ENCODE data around the gene TP73.

The TP73 gene

GRCh38 chr1:3740752-3741151 lies 88.4 kb downstream of the TP73 start:
- TF ChIP-seq SIN3A (IDR thresholded peaks at IDR 0.05; ENCODE audit: borderline replicate concordance, insufficient read depth, low read length): no peak
- TF ChIP-seq FOXP2 (optimal IDR thresholded peaks at IDR 0.05; ENCODE audit: borderline replicate concordance, extremely low read depth, extremely low read length, insufficient read depth): no peak
- no peak for TF ChIP-seq TAF1 (IDR thresholded peaks at IDR 0.05; ENCODE audit: borderline replicate concordance, insufficient read depth, low read length)
- TF ChIP-seq POLR2AphosphoS5 (IDR thresholded peaks at IDR 0.05; ENCODE audit: low read depth, low read length): no peak
- TF ChIP-seq, protein P1, sequence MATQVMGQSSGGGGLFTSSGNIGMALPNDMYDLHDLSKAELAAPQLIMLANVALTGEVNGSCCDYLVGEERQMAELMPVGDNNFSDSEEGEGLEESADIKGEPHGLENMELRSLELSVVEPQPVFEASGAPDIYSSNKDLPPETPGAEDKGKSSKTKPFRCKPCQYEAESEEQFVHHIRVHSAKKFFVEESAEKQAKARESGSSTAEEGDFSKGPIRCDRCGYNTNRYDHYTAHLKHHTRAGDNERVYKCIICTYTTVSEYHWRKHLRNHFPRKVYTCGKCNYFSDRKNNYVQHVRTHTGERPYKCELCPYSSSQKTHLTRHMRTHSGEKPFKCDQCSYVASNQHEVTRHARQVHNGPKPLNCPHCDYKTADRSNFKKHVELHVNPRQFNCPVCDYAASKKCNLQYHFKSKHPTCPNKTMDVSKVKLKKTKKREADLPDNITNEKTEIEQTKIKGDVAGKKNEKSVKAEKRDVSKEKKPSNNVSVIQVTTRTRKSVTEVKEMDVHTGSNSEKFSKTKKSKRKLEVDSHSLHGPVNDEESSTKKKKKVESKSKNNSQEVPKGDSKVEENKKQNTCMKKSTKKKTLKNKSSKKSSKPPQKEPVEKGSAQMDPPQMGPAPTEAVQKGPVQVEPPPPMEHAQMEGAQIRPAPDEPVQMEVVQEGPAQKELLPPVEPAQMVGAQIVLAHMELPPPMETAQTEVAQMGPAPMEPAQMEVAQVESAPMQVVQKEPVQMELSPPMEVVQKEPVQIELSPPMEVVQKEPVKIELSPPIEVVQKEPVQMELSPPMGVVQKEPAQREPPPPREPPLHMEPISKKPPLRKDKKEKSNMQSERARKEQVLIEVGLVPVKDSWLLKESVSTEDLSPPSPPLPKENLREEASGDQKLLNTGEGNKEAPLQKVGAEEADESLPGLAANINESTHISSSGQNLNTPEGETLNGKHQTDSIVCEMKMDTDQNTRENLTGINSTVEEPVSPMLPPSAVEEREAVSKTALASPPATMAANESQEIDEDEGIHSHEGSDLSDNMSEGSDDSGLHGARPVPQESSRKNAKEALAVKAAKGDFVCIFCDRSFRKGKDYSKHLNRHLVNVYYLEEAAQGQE (IDR thresholded peaks at IDR 0.05; ENCODE audit: insufficient read depth in 1 of 2, low read depth in 2 of 2, low read length in 2 of 2): no peak

DNA sequence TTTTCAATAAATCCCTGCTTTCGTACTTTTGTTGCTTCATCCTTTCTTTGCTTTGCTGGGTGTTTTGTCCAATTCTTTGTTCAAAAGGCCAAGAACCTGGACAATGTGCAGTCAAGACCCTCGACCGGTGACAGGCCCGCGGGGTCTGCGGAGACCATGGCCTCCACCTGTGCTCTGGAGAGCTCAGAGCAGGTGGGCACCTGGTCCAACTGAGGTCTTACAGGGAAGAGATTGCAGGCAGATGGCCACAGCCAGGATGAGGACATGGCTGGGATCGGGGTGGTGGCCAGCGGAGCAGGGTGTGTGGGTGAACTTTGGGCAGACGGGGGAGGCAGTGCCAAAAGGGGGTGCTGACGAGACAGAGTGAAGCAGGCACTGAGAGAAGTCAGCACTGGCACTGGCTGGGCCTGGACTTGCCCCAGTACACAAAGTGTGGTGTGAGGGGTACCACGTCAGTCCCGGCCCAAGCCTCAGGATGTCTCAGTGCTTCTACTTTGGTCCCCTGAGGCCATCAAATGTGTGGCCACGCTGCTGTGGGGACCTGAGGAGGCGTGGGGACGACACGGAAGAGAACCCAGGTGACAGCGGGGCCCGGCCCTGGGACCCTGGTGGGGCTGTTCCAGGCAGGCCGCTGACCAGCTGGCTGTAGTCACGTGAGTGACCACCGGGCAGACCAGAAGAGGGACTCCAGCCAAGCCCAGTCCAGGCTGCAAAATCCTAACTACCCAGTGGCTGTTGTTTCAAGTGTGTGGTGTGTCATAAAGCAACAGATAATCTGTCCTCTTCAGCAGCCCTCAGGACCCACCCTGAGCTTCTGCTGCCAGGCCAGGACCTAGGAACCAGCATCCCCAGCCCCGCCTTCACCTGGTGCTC lies 89.5 kb downstream of the TP73 start:
- TF ChIP-seq POLR2AphosphoS5 (IDR thresholded peaks at IDR 0.05; ENCODE audit: low read depth, low read length) (no peak), FOXP2 (optimal IDR thresholded peaks at IDR 0.05; ENCODE audit: borderline replicate concordance, extremely low read depth, extremely low read length, insufficient read depth) (no peak), SIN3A (IDR thresholded peaks at IDR 0.05; ENCODE audit: borderline replicate concordance, insufficient read depth, low read length) (no peak)
- TF ChIP-seq, protein P1 (IDR thresholded peaks at IDR 0.05; ENCODE audit: insufficient read depth in 1 of 2, low read depth in 2 of 2, low read length in 2 of 2): no peak

GRCh38 chr1:3742439-3743298 lies 90.4 kb downstream of the TP73 start:
- TF ChIP-seq SIN3A (IDR thresholded peaks at IDR 0.05; ENCODE audit: borderline replicate concordance, insufficient read depth, low read length): no peak
- TF ChIP-seq TAF1 (IDR thresholded peaks at IDR 0.05; ENCODE audit: borderline replicate concordance, insufficient read depth, low read length): no peak
- TF ChIP-seq, protein P1 (IDR thresholded peaks at IDR 0.05; ENCODE audit: insufficient read depth in 1 of 2, low read depth in 2 of 2, low read length in 2 of 2): no peak
- TF ChIP-seq POLR2AphosphoS5 (IDR thresholded peaks at IDR 0.05; ENCODE audit: low read depth, low read length): no peak
- TF ChIP-seq FOXP2 (optimal IDR thresholded peaks at IDR 0.05; ENCODE audit: borderline replicate concordance, extremely low read depth, extremely low read length, insufficient read depth): no peak

- TF ChIP-seq, protein P1 (IDR thresholded peaks at IDR 0.05; ENCODE audit: insufficient read depth in 1 of 2, low read depth in 2 of 2, low read length in 2 of 2): no peak
- no peak for TF ChIP-seq POLR2AphosphoS5 (IDR thresholded peaks at IDR 0.05; ENCODE audit: low read depth, low read length)
- TF ChIP-seq SIN3A (IDR thresholded peaks at IDR 0.05; ENCODE audit: borderline replicate concordance, insufficient read depth, low read length): no peak
- no peak for TF ChIP-seq TAF1 (IDR thresholded peaks at IDR 0.05; ENCODE audit: borderline replicate concordance, insufficient read depth, low read length)
- no peak for TF ChIP-seq FOXP2 (optimal IDR thresholded peaks at IDR 0.05; ENCODE audit: borderline replicate concordance, extremely low read depth, extremely low read length, insufficient read depth)
Measured at GRCh38 chr1:3743421-3743820, 91.1 kb downstream of the TP73 start.
